HCT116 (cell line): ENCODE data around the gene KCNK3. TPM values are rescaled to one million over a fixed set of nuclear protein-coding genes. Genes with fewer than 3 reads are reported as not detected.

ENCODE experiments used
- ATAC-seq: fragments of 200-7000 bp; cut with Tn5 transposase; 2 replicates; pipeline ENCODE4 v1.9.1; 2020; ENCODE audit warnings: mild to moderate bottlenecking, moderate library complexity
- BruUV-seq: library from RNA; stranded (reverse); fragments of 400-500 nt; replicated peaks from 2 replicates; lab custom pipeline; 2021; lab: Mats Ljungman, UMichigan
- CTCF ChIA-PET: fragments of 300-600 bp; sonication (Branson Sonifier 250); formaldehyde crosslinking; loops from one replicate; lab custom pipeline; 2021; ENCODE audit warnings: antibody characterized with exemption; lab: Charles Lee
- POLR2A ChIA-PET: fragments of 300-600, 350-600 bp; sonication (Branson Sonifier 250); formaldehyde crosslinking; loops from one replicate; lab custom pipeline; 2021; ENCODE audit warnings: antibody characterized with exemption; lab: Charles Lee
- RAD21 ChIA-PET, 2 experiments: fragments of 300-600 bp; sonication (Branson Sonifier 250); formaldehyde crosslinking; loops; one replicate each; lab custom pipeline; 2023; ENCODE audit warnings: low total read pairs in 2 of 2; ENCODE audit not compliant: uncharacterized antibody in 2 of 2, unreplicated experiment in 2 of 2, low non-redundant PET in 1 of 2; lab: Charles Lee
- DNase-seq: peaks from one replicate; pipeline ENCODE4 v3.0.0-alpha.2; 2010; ENCODE audit warnings: low read depth, low spot score
- H2AFZ ChIP-seq: fragments of 200-600 bp; shearing (Covaris generic), sonication (generic); 2 replicates; pipeline ENCODE4 v1.6.1; 2017; ENCODE audit warnings: low read depth, mixed run types, mixed read lengths, antibody characterized with exemption, low read length; ENCODE audit not compliant: poor library complexity, severe bottlenecking
- H3K27ac ChIP-seq: 2 replicates; pipeline ENCODE4 v1.5.1; 2012; ENCODE audit warnings: low read depth, low read length
- H3K27me3 ChIP-seq: fragments of 200-600 bp; sonication (generic); 2 replicates; pipeline ENCODE4 v1.6.1; 2016; ENCODE audit warnings: mixed run types, low read length, mixed read lengths; ENCODE audit not compliant: insufficient read depth
- H3K36me3 ChIP-seq, 2 experiments: fragments of 200-500 bp in 1 of 2; fragments of 200-600 bp in 1 of 2; sonication (Bioruptor generic) in 1 of 2; sonication (generic) in 1 of 2; 2 replicates each; pipeline versions ENCODE4 v1.5.1 to v1.6.1; 2014 to 2016; ENCODE audit warnings: low read length in 2 of 2, inconsistent platforms in 1 of 2, mixed read lengths in 1 of 2, mixed run types in 1 of 2; ENCODE audit not compliant: insufficient read depth in 2 of 2, control insufficient read depth in 1 of 2
- H3K4me1 ChIP-seq, 2 experiments: fragments of 200-600 bp in 1 of 2; sonication (generic) in 1 of 2; 2 replicates each; pipeline versions ENCODE4 v1.5.1 to v1.6.1; 2012 to 2017; ENCODE audit warnings: low read length in 2 of 2, inconsistent platforms in 1 of 2, mild to moderate bottlenecking in 1 of 2, mixed read lengths in 1 of 2, mixed run types in 1 of 2, moderate library complexity in 1 of 2; ENCODE audit not compliant: insufficient read depth in 2 of 2, control insufficient read depth in 1 of 2
- H3K4me2 ChIP-seq: fragments of 200-600 bp; sonication (generic); 2 replicates; pipeline ENCODE4 v1.6.1; 2017; ENCODE audit warnings: mixed run types, low read length, mixed read lengths
- H3K4me3 ChIP-seq, 2 experiments: fragments of 200-600 bp in 1 of 2; sonication (generic) in 1 of 2; replicated peaks in 1 of 2; 2 replicates each; pipeline ENCODE4 v1.5.1; 2011 to 2016; ENCODE audit warnings: low read length in 2 of 2, control low read depth in 1 of 2, low read depth in 1 of 2, mild to moderate bottlenecking in 1 of 2, mixed read lengths in 1 of 2, mixed run types in 1 of 2
- H3K79me2 ChIP-seq: fragments of 200-600 bp; sonication (generic); 2 replicates; pipeline ENCODE4 v1.6.1; 2017; ENCODE audit warnings: mild to moderate bottlenecking, mixed run types, low read length, moderate library complexity, mixed read lengths; ENCODE audit not compliant: insufficient read depth
- H3K9ac ChIP-seq: fragments of 200-600 bp; sonication (generic); 2 replicates; pipeline ENCODE4 v1.6.1; 2016; ENCODE audit warnings: low read length, mixed read lengths
- H3K9me2 ChIP-seq: fragments of 200-600 bp; sonication (generic), shearing (Covaris generic); 2 replicates; pipeline ENCODE4 v1.6.1; 2017; ENCODE audit warnings: mixed run types, mild to moderate bottlenecking, moderate library complexity; ENCODE audit not compliant: insufficient read depth
- H3K9me3 ChIP-seq, 2 experiments: fragments of 200-500 bp in 1 of 2; fragments of 200-600 bp in 1 of 2; sonication (Bioruptor generic) in 1 of 2; sonication (generic) in 1 of 2; 2 replicates each; pipeline ENCODE4 v1.6.1; 2014 to 2017; ENCODE audit warnings: low read length in 2 of 2, mixed read lengths in 2 of 2, inconsistent platforms in 1 of 2, low read depth in 1 of 2, mild to moderate bottlenecking in 1 of 2, mixed run types in 1 of 2, moderate library complexity in 1 of 2; ENCODE audit not compliant: control insufficient read depth in 1 of 2, insufficient read depth in 1 of 2
- H4K20me1 ChIP-seq: fragments of 200-600 bp; sonication (generic), shearing (Covaris generic); 2 replicates; pipeline ENCODE4 v1.6.1; 2017; ENCODE audit warnings: mixed run types, mild to moderate bottlenecking, moderate library complexity; ENCODE audit not compliant: insufficient read depth
- CBX3 ChIP-seq: IDR thresholded peaks from 2 replicates; pipeline ENCODE4 v1.6.1; 2012; ENCODE audit warnings: low read depth
- CEBPB ChIP-seq: IDR thresholded peaks from 2 replicates; pipeline ENCODE4 v1.6.1; 2012; ENCODE audit warnings: low read depth
- EGR1 ChIP-seq: IDR thresholded peaks from 2 replicates; pipeline ENCODE4 v1.6.1; 2012; ENCODE audit warnings: low read depth
- ELF1 ChIP-seq: IDR thresholded peaks from 2 replicates; pipeline ENCODE4 v1.6.1; 2012; ENCODE audit warnings: low read depth, borderline replicate concordance
- EZH2 ChIP-seq: fragments of 200-600 bp; sonication (generic); IDR thresholded peaks from 2 replicates; pipeline ENCODE4 v1.6.1; 2017; ENCODE audit warnings: antibody characterized with exemption, mixed run types
- EZH2phosphoT487 ChIP-seq: fragments of 200-600 bp; IDR thresholded peaks from 2 replicates; pipeline ENCODE4 v1.6.1; 2018; ENCODE audit warnings: antibody characterized with exemption, borderline replicate concordance
- FOSL1 ChIP-seq: IDR thresholded peaks from 2 replicates; pipeline ENCODE4 v1.6.1; 2012; ENCODE audit warnings: low read depth
- JUND ChIP-seq: IDR thresholded peaks from 2 replicates; pipeline ENCODE4 v1.6.1; 2012
- POLR2A ChIP-seq: IDR thresholded peaks from 2 replicates; pipeline ENCODE4 v1.7.0; 2011; ENCODE audit warnings: borderline replicate concordance; ENCODE audit not compliant: insufficient read depth, insufficient read length; ENCODE audit errors: extremely low read depth
- POLR2AphosphoS5 ChIP-seq: IDR thresholded peaks from 2 replicates; pipeline ENCODE4 v1.6.1; 2011; ENCODE audit warnings: mild to moderate bottlenecking, low read depth, low read length, moderate library complexity
- RAD21 ChIP-seq: IDR thresholded peaks from 2 replicates; pipeline ENCODE4 v1.6.1; 2012; ENCODE audit warnings: low read depth, mild to moderate bottlenecking
- SRF ChIP-seq: IDR thresholded peaks from 2 replicates; pipeline ENCODE4 v1.6.1; 2012; ENCODE audit warnings: low read depth
- TCF7L2 ChIP-seq: IDR thresholded peaks from 2 replicates; pipeline ENCODE4 v1.7.0; 2011; ENCODE audit warnings: borderline replicate concordance, inconsistent platforms; ENCODE audit not compliant: insufficient read depth, insufficient read length; ENCODE audit errors: extremely low read depth
- YY1 ChIP-seq: IDR thresholded peaks from 2 replicates; pipeline ENCODE4 v1.6.1; 2011; ENCODE audit warnings: low read length, low read depth, moderate library complexity, mild to moderate bottlenecking; ENCODE audit not compliant: insufficient replicate concordance; ENCODE audit errors: extremely low read depth
- ZFX ChIP-seq: fragments of 450-650 bp; IDR thresholded peaks from 2 replicates; pipeline ENCODE4 v1.6.1; 2017
- intact Hi-C: fragments of 100-400 bp; cut with micrococcal nuclease; formaldehyde crosslinking; loops from 2 replicates; pipeline ENCODE4 v1.10.0; 2022
- total RNA-seq: library from RNA; stranded (reverse); gene quantifications from one replicate; pipeline ENCODE4 v1.2.1, GENCODE V29; 2021; ENCODE audit not compliant: unreplicated experiment
- TF ChIP-seq, protein P1 (sequence below): IDR thresholded peaks from 2 replicates; pipeline ENCODE4 v1.6.1; 2011; ENCODE audit warnings: mild to moderate bottlenecking, low read length, moderate library complexity; ENCODE audit not compliant: insufficient replicate concordance; ENCODE audit errors: extremely low read depth
- TF ChIP-seq, protein P2 (sequence below): IDR thresholded peaks from 2 replicates; pipeline ENCODE4 v1.6.1; 2012
- TF ChIP-seq, protein P3 (sequence below), 3 experiments: fragments of 200-600 bp in 1 of 3; sonication (generic) in 1 of 3; IDR thresholded peaks in 2 of 3; conservative IDR thresholded peaks in 1 of 3; 2 replicates each; pipeline ENCODE4 v1.5.1; 2012 to 2017; ENCODE audit warnings: low read depth in 2 of 3, low read length in 2 of 3, antibody characterized with exemption in 1 of 3, borderline replicate concordance in 1 of 3, control low read depth in 1 of 3, mild to moderate bottlenecking in 1 of 3, mixed read lengths in 1 of 3, mixed run types in 1 of 3, moderate library complexity in 1 of 3; ENCODE audit not compliant: insufficient read depth in 1 of 3
- TF ChIP-seq, protein P4 (sequence below): IDR thresholded peaks from 2 replicates; pipeline ENCODE4 v1.6.1; 2012; ENCODE audit warnings: low read depth

Gene KCNK3
- total RNA-seq, 1 experiment from 2014 or later: 0.71 TPM

DNA sequence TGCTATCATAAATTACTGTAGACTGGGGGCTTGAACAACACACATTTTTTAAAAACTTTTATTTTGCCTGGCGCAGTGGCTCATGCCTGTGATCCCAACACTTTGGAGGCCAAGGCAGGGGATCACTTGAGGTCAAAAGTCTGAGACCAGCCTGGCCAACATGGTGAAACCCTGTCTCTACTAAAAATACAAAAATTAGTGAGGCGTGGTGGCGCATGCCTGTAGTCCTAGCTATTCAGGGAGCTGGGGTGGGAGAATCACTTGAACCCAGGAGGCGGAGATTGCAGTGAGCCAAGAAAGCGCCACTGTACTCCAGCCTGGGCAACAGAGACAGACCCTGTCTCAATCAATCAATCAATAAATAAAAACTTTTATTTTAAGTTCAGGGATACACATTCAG is 9.1 kb downstream of the KCNK3 start:
- Histone ChIP-seq H4K20me1 (no peaks in the 10 kb centered on the region), H3K9me2 (no peaks in the 10 kb centered on the region)
- TF ChIP-seq RAD21 (no peak), EGR1 (no peak), POLR2A (no peak), SRF (no peak), CBX3 (no peak), TCF7L2 (no peak), FOSL1 (no peak), POLR2AphosphoS5 (no peak), EZH2phosphoT487 (no peak), YY1 (no peak), ZFX (no peak), EZH2 (no peak), JUND (no peak), ELF1 (no peak), CEBPB (no peak)
- TF ChIP-seq, protein P1, sequence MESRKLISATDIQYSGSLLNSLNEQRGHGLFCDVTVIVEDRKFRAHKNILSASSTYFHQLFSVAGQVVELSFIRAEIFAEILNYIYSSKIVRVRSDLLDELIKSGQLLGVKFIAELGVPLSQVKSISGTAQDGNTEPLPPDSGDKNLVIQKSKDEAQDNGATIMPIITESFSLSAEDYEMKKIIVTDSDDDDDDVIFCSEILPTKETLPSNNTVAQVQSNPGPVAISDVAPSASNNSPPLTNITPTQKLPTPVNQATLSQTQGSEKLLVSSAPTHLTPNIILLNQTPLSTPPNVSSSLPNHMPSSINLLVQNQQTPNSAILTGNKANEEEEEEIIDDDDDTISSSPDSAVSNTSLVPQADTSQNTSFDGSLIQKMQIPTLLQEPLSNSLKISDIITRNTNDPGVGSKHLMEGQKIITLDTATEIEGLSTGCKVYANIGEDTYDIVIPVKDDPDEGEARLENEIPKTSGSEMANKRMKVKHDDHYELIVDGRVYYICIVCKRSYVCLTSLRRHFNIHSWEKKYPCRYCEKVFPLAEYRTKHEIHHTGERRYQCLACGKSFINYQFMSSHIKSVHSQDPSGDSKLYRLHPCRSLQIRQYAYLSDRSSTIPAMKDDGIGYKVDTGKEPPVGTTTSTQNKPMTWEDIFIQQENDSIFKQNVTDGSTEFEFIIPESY: no peak
- TF ChIP-seq, protein P2, sequence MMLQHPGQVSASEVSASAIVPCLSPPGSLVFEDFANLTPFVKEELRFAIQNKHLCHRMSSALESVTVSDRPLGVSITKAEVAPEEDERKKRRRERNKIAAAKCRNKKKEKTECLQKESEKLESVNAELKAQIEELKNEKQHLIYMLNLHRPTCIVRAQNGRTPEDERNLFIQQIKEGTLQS: no peak
- TF ChIP-seq, protein P3, sequence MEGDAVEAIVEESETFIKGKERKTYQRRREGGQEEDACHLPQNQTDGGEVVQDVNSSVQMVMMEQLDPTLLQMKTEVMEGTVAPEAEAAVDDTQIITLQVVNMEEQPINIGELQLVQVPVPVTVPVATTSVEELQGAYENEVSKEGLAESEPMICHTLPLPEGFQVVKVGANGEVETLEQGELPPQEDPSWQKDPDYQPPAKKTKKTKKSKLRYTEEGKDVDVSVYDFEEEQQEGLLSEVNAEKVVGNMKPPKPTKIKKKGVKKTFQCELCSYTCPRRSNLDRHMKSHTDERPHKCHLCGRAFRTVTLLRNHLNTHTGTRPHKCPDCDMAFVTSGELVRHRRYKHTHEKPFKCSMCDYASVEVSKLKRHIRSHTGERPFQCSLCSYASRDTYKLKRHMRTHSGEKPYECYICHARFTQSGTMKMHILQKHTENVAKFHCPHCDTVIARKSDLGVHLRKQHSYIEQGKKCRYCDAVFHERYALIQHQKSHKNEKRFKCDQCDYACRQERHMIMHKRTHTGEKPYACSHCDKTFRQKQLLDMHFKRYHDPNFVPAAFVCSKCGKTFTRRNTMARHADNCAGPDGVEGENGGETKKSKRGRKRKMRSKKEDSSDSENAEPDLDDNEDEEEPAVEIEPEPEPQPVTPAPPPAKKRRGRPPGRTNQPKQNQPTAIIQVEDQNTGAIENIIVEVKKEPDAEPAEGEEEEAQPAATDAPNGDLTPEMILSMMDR (IDR thresholded peaks at IDR 0.05 in 2 of 3, conservative IDR thresholded peaks at IDR 0.05 in 1 of 3; ENCODE audit: borderline replicate concordance in 1 of 3, insufficient read depth in 1 of 3, low read depth in 2 of 3, low read length in 2 of 3): no peak
- TF ChIP-seq, protein P4, sequence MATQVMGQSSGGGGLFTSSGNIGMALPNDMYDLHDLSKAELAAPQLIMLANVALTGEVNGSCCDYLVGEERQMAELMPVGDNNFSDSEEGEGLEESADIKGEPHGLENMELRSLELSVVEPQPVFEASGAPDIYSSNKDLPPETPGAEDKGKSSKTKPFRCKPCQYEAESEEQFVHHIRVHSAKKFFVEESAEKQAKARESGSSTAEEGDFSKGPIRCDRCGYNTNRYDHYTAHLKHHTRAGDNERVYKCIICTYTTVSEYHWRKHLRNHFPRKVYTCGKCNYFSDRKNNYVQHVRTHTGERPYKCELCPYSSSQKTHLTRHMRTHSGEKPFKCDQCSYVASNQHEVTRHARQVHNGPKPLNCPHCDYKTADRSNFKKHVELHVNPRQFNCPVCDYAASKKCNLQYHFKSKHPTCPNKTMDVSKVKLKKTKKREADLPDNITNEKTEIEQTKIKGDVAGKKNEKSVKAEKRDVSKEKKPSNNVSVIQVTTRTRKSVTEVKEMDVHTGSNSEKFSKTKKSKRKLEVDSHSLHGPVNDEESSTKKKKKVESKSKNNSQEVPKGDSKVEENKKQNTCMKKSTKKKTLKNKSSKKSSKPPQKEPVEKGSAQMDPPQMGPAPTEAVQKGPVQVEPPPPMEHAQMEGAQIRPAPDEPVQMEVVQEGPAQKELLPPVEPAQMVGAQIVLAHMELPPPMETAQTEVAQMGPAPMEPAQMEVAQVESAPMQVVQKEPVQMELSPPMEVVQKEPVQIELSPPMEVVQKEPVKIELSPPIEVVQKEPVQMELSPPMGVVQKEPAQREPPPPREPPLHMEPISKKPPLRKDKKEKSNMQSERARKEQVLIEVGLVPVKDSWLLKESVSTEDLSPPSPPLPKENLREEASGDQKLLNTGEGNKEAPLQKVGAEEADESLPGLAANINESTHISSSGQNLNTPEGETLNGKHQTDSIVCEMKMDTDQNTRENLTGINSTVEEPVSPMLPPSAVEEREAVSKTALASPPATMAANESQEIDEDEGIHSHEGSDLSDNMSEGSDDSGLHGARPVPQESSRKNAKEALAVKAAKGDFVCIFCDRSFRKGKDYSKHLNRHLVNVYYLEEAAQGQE: no peak

More for the DNA sequence above, 9.1 kb downstream of the KCNK3 start:
- DNase-seq: no peak
- Histone ChIP-seq H3K4me1 (peaks cover 3 to 9% of the 10 kb centered on the region in 2 experiments), H3K27me3 (no peaks in the 10 kb centered on the region), H3K79me2 (no peaks in the 10 kb centered on the region), H3K4me3 (no peak overlapping the region), H3K4me2 (no peak overlapping the region), H2AFZ (no peak overlapping the region), H3K27ac (no peak overlapping the region), H3K9me3 (no peaks in the 10 kb centered on the region), H3K36me3 (no peaks in the 10 kb centered on the region), H3K9ac (no peak overlapping the region)
- ChIA-PET CTCF (no interaction called here), RAD21 (no interaction called here), POLR2A (no interaction called here)
- intact Hi-C loops: no loop called here
- no TSS peak for BruUV-seq
- no peak for ATAC-seq
